Measurements from ENCODE around the gene INSIG1. TPM values are rescaled to one million over a fixed set of nuclear protein-coding genes. Genes with fewer than 3 reads are reported as not detected.

The INSIG1 gene
- total and polyA plus RNA-seq, 2 experiments from 2014 or later: 70.3 to 131 TPM

DNA sequence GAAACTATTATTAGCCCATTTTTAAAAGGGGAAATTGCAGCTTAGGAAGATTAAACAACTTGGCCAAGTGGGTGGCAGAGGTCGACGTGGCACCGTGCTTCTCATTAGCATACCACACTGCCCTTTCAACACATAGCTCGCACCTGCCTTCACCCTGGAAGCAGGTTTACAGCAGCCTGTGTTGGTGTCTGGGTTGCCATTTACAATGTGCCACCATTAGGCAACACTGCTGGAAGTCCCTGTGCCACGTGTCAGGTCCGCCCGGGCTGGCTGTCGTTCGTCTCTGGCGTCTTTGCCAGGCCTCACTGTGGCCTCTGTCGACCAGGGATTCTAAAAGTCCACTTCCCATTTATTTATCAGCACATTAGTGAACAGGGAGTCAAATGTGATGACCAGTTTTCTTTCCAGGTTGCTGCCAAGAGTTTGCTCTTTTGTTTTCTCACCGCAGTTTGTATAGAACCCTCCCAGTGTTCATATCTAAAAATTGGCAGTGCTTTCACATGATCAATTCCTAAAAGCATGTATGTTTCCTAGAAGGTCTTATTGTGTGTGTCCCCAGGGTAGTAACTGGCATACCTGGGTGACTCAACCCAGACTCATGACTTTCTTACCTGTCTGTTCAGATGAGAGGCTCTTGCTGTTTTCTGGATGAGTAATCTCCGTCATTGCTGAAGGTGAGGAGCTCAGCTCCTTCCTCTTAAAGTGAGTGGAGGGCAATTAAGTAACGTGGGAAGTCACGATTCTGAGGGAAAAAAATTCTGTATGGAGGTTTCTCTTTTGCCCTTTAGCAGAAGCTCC, 9.2 kb downstream of the INSIG1 start (continued):
- TF ChIP-seq ZNF462 (CRISPR knock-in tag; IDR thresholded peaks at IDR 0.05): no peak
- TF ChIP-seq POLR2AphosphoS5 (IDR thresholded peaks at IDR 0.05; ENCODE audit: low read depth): no peak
- TF ChIP-seq EZH2 (IDR thresholded peaks at IDR 0.05; ENCODE audit: low read depth, unreplicated experiment): no peak

DNA sequence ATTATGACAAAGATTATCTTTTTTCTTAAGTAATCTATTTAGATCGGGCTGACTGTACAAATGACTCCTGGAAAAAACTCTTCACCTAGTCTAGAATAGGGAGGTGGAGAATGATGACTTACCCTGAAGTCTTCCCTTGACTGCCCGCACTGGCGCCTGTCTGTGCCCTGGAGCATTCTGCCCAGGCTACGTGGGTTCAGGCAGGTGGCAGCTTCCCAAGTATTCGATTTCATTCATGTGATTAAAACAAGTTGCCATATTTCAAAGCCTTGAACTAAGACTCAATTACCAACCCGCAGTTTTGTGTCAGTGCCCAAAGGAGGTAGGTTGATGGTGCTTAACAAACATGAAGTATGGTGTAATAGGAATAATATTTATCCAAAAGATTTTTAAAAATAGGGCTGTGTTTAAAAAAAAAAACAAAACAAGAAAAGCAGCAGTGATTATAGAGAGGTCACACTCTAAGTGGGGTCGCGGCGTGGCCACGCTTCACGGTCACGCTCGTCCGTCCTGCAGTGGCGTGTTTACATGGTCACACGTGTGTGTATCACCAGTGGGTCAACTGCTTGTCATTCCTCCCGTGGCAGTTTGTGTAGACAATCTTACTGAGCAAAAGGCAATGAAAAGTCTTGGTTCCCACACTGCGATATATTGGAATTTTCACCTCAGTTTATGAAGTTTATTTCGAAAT, 10.8 kb downstream of the INSIG1 start:
- no peak overlapping the region for H3K27ac ChIP-seq (ENCODE audit: low read depth)
- H3F3A ChIP-seq (replicated peaks; ENCODE audit: low read depth): no peaks in the 10 kb centered on the region; the same call in 1 of the 2 replicates
- Mint-ChIP-seq H3K27ac (no peak overlapping the region), H3K4me3 (no peak overlapping the region), H3K27me3 (ENCODE audit: insufficient read depth, low read depth, poor library complexity) (no peaks in the 10 kb centered on the region), H3K9me3 (no peaks in the 10 kb centered on the region), H3K36me3 (ENCODE audit: low read depth) (peaks cover 50% of the 10 kb centered on the region), H3K4me1 (peaks cover 3% of the 10 kb centered on the region; the same call in 2 of the 3 replicates)
- H3K79me2 ChIP-seq (replicated peaks; ENCODE audit: insufficient read depth): peaks cover 31% of the 10 kb centered on the region
- no peak overlapping the region for H2AFZ ChIP-seq
- H3K9me2 ChIP-seq (ENCODE audit: insufficient read depth): no peaks in the 10 kb centered on the region
- H3K36me3 ChIP-seq (ENCODE audit: insufficient read depth): peaks cover 39% of the 10 kb centered on the region
- H3K4me2 ChIP-seq: no peak overlapping the region
- peaks cover 42% of the 10 kb centered on the region for H4K20me1 ChIP-seq (replicated peaks; ENCODE audit: insufficient read depth)
- H3K27me3 ChIP-seq (ENCODE audit: insufficient read depth): no peaks in the 10 kb centered on the region
- no peak overlapping the region for H3K4me3 ChIP-seq
- H3K4me1 ChIP-seq (ENCODE audit: insufficient read depth): no peaks in the 10 kb centered on the region
- no peak for ATAC-seq
- no peak for DNase-seq (ENCODE audit: low spot score)
- no peak for TF ChIP-seq NANOG (IDR thresholded peaks at IDR 0.05; ENCODE audit: borderline replicate concordance)
- TF ChIP-seq ZNF114 (CRISPR knock-in tag; IDR thresholded peaks at IDR 0.05): no peak
- no peak for TF ChIP-seq EZH2 (IDR thresholded peaks at IDR 0.05; ENCODE audit: low read depth, unreplicated experiment)
- TF ChIP-seq STAT1 (IDR thresholded peaks at IDR 0.05; ENCODE audit: unreplicated experiment): no peak
- TF ChIP-seq CTCF (conservative IDR thresholded peaks at IDR 0.05; ENCODE audit: low read depth in 2 of 2): no peak
- TF ChIP-seq, protein P1, sequence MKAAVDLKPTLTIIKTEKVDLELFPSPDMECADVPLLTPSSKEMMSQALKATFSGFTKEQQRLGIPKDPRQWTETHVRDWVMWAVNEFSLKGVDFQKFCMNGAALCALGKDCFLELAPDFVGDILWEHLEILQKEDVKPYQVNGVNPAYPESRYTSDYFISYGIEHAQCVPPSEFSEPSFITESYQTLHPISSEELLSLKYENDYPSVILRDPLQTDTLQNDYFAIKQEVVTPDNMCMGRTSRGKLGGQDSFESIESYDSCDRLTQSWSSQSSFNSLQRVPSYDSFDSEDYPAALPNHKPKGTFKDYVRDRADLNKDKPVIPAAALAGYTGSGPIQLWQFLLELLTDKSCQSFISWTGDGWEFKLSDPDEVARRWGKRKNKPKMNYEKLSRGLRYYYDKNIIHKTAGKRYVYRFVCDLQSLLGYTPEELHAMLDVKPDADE (IDR thresholded peaks at IDR 0.05): no peak
- TF ChIP-seq POLR2AphosphoS5 (IDR thresholded peaks at IDR 0.05; ENCODE audit: low read depth): no peak
- TF ChIP-seq, protein P2, sequence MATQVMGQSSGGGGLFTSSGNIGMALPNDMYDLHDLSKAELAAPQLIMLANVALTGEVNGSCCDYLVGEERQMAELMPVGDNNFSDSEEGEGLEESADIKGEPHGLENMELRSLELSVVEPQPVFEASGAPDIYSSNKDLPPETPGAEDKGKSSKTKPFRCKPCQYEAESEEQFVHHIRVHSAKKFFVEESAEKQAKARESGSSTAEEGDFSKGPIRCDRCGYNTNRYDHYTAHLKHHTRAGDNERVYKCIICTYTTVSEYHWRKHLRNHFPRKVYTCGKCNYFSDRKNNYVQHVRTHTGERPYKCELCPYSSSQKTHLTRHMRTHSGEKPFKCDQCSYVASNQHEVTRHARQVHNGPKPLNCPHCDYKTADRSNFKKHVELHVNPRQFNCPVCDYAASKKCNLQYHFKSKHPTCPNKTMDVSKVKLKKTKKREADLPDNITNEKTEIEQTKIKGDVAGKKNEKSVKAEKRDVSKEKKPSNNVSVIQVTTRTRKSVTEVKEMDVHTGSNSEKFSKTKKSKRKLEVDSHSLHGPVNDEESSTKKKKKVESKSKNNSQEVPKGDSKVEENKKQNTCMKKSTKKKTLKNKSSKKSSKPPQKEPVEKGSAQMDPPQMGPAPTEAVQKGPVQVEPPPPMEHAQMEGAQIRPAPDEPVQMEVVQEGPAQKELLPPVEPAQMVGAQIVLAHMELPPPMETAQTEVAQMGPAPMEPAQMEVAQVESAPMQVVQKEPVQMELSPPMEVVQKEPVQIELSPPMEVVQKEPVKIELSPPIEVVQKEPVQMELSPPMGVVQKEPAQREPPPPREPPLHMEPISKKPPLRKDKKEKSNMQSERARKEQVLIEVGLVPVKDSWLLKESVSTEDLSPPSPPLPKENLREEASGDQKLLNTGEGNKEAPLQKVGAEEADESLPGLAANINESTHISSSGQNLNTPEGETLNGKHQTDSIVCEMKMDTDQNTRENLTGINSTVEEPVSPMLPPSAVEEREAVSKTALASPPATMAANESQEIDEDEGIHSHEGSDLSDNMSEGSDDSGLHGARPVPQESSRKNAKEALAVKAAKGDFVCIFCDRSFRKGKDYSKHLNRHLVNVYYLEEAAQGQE (IDR thresholded peaks at IDR 0.05; ENCODE audit: unreplicated experiment): no peak
- TF ChIP-seq EZH2phosphoT487 (IDR thresholded peaks at IDR 0.05; ENCODE audit: unreplicated experiment): no peak

Measured in GM23338 (cell line).